Activated T-cell treated with anti-CD3 and anti-CD28 coated beads, Interleukin-2, amount 50 U/mL, for 72 hours (primary cell): ENCODE measurements around the gene TMED3. TPM values are rescaled to one million over a fixed set of nuclear protein-coding genes. Genes with fewer than 3 reads are reported as not detected.

Experiments used
- ATAC-seq, 2 donors: fragments of 150-1000 bp; cut with Tn5 transposase; replicated peaks in 1 of 2; 2 replicates each; pipeline ENCODE4 v1.10.0; 2021; ENCODE audit warnings: moderate library complexity in 2 of 2, mild to moderate bottlenecking in 1 of 2
- DNase-seq, 2 donors: peaks; one replicate each; pipeline ENCODE4 v3.0.0; 2021 to 2022; ENCODE audit warnings: mixed read lengths in 1 of 2
- H3K27ac Mint-ChIP-seq: one replicate; pipeline ENCODE4 v1.8.0; 2022; ENCODE audit warnings: mild to moderate bottlenecking, moderate library complexity, mixed read lengths
- H3K27me3 Mint-ChIP-seq: one replicate; pipeline ENCODE4 v1.8.0; 2022; ENCODE audit warnings: low read depth, mixed read lengths
- H3K36me3 Mint-ChIP-seq, 2 donors: one replicate each; pipeline ENCODE4 v1.8.0; 2022; ENCODE audit warnings: mixed read lengths in 2 of 2, mild to moderate bottlenecking in 1 of 2; ENCODE audit not compliant: insufficient read depth in 2 of 2
- H3K4me1 Mint-ChIP-seq: one replicate; pipeline ENCODE4 v1.8.0; 2022; ENCODE audit warnings: low read depth, mixed read lengths
- H3K4me3 Mint-ChIP-seq, 2 donors: one replicate each; pipeline ENCODE4 v1.8.0; 2022; ENCODE audit warnings: mild to moderate bottlenecking in 2 of 2, mixed read lengths in 2 of 2, moderate library complexity in 2 of 2
- H3K9me3 Mint-ChIP-seq, 2 donors: one replicate each; pipeline ENCODE4 v1.8.0; 2022; ENCODE audit warnings: mixed read lengths in 2 of 2
- total RNA-seq, 2 donors: library from RNA; stranded (reverse); gene quantifications; one replicate each; pipeline ENCODE4 v1.2.3, GENCODE V29; 2022

Gene TMED3
- total RNA-seq, 2 donors from 2014 or later = 42.2 to 44.8 TPM

DNA sequence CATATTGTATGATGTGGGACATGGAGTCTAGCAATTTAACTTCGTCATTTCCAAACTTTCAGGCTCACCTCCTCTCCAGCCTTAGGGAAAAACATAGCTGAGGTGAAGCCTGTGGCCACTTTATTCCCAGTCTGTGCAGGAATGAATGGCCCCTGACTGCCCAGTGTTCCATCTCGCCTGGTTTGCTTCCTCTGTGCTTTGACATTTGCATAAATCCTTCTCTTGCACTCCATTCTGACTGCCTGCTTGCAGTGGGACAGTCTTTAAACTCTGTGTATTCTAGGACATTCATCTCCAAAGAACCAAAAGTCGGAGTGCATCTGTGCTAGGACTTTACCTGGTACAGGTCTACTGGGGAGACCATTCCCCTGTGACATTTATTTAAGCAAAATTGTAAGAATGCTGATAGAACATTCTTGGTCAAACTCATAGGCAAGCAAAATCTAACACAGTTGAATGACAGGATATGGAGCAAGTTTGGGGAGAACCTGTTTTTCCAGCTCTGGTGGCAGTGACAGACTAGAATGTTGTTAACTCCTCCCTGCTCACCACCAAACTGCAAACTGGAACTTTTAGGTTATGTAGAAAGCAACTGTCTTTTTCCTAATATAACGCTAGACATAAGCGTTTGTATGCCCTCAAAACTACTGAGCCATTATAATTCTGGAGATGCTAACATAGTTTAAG lies 22.1 kb downstream of the TMED3 start:
- Mint-ChIP-seq H3K36me3 (peaks cover 0 to 4% of the 10 kb centered on the region in 2 donors), H3K27ac (no peak overlapping the region), H3K9me3 (no peaks in the 10 kb centered on the region), H3K4me3 (no peak overlapping the region), H3K4me1 (no peaks in the 10 kb centered on the region), H3K27me3 (no peaks in the 10 kb centered on the region)
- ATAC-seq = no peak
- no peak for DNase-seq

- Mint-ChIP-seq H3K4me3 (no peak overlapping the region), H3K27ac (no peak overlapping the region), H3K9me3 (no peaks in the 10 kb centered on the region), H3K4me1 (no peaks in the 10 kb centered on the region), H3K36me3 (no peaks in the 10 kb centered on the region), H3K27me3 (no peaks in the 10 kb centered on the region)
- no peak for ATAC-seq
- no peak for DNase-seq
Observed at GRCh38 chr15:79337591-79337990, 26.7 kb downstream of the TMED3 start.

DNA sequence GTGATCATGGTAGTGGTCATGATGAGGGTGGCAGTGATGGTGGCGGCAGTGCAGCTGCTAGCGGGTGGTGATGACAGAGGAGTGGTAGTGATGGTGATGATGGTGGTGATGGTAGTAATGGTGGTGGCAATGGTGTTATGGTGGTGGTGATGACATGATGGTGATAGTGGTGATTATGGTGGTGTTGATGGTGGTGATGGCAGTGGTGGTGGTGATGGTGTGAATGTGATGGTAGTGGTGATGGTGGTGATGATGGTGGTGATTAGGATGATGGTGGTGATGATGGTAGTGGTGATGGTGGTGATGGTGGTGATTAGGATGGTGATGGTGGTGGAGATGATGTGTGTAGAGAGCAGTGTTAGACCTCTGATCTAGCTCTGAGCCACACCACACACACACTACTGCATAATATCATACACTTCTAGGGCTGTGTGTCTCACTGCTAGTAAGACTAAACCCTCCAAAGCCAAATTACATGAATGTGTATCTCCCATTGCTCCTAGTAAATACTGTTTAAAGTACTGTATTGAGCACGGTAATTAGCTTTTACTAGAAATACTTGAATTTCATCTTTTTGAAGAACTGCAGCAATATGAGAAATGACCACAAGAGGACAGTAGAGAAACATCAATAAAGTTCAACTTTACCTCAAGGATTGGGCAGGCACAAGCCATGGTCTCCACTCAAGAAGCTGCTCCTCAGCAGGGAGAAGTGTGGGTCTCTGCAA lies 28.8 kb downstream of the TMED3 start:
- DNase-seq (no peak), ATAC-seq (peak in 1 of 2 donors; percentile 21)
- Mint-ChIP-seq H3K4me1 (no peaks in the 10 kb centered on the region), H3K27me3 (no peaks in the 10 kb centered on the region), H3K9me3 (no peaks in the 10 kb centered on the region), H3K4me3 (no peak overlapping the region), H3K36me3 (no peaks in the 10 kb centered on the region), H3K27ac (no peak overlapping the region)

DNA sequence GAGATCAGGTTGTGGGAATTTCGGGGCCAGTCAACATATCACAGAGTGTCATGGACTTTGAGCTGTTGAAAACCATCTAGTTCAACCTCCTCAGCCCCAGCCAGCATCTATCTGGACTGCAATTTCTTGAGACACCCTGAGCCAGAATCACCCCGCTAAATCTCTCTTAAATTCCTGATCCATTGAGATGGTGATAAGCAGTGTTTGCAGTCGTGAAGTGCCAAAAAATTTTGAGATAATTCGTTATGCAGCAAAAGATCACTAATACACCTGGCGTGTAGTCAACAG lies 29.3 kb downstream of the TMED3 start:
- H3K4me3 Mint-ChIP-seq = no peak overlapping the region
- DNase-seq (no peak), ATAC-seq (no peak)
- H3K27ac Mint-ChIP-seq = no peak overlapping the region
- no peaks in the 10 kb centered on the region for H3K9me3 Mint-ChIP-seq
- H3K27me3 Mint-ChIP-seq = no peaks in the 10 kb centered on the region
- H3K4me1 Mint-ChIP-seq = no peaks in the 10 kb centered on the region
- H3K36me3 Mint-ChIP-seq = no peaks in the 10 kb centered on the region

DNA sequence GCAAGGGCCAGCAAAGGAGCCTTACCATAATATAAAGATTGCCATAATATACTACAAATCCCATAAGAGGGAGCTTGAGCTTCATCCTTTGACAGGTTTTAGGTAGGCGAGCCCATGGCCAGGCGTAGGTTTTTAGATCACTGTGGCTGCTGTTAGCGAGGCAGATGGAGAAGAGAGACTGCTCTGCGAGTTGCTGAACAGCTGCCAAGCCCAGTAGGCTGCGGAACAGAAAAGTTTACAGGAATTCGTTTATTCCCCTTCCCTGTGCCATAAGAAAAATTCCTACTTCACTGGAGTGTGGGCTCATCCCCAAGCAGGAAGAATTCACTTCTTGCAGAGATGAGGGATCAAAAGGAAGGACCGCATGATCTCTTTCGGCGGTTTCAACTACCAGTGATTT lies 30.5 kb downstream of the TMED3 start:
- no peak overlapping the region for H3K4me3 Mint-ChIP-seq

GRCh38 chr15:79349525-79349924 lies 38.6 kb downstream of the TMED3 start:
- H3K27ac Mint-ChIP-seq = no peak overlapping the region
- H3K9me3 Mint-ChIP-seq = no peaks in the 10 kb centered on the region
- no peak overlapping the region for H3K4me3 Mint-ChIP-seq
- H3K36me3 Mint-ChIP-seq = no peaks in the 10 kb centered on the region
- H3K4me1 Mint-ChIP-seq = no peaks in the 10 kb centered on the region
- H3K27me3 Mint-ChIP-seq = no peaks in the 10 kb centered on the region
- no peak for DNase-seq
- no peak for ATAC-seq

More for the DNA sequence above, 30.5 kb downstream of the TMED3 start:
- H3K36me3 Mint-ChIP-seq = no peaks in the 10 kb centered on the region
- no peaks in the 10 kb centered on the region for H3K4me1 Mint-ChIP-seq
- DNase-seq (no peak), ATAC-seq (no peak)
- H3K9me3 Mint-ChIP-seq = no peaks in the 10 kb centered on the region
- no peaks in the 10 kb centered on the region for H3K27me3 Mint-ChIP-seq
- H3K27ac Mint-ChIP-seq = no peak overlapping the region

GRCh38 chr15:79352206-79352605 lies 41.3 kb downstream of the TMED3 start:
- Mint-ChIP-seq H3K4me1 (no peaks in the 10 kb centered on the region), H3K27me3 (no peaks in the 10 kb centered on the region), H3K36me3 (no peaks in the 10 kb centered on the region), H3K9me3 (no peaks in the 10 kb centered on the region), H3K4me3 (no peak overlapping the region), H3K27ac (no peak overlapping the region)
- ATAC-seq (no peak), DNase-seq (no peak)

DNA sequence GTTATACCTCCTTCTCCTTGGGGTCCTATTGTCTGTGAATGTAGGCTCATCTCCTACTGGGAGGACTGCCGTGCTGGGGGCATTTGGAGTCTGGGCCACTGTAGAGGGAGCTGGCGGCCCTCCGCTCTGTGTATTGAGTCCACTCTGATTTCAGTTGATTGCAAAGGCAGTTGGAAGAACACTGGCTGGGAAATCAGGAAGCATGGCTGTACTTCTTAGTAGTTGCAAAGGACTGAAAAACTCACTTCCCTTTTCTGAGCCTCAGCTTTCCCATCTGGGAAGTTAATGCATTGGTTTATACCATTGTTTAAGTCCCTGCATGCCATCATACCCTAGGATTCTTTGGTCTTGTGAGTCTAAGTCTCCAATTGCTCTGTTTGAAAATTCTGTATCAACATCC lies 46.7 kb downstream of the TMED3 start:
- DNase-seq (no peak), ATAC-seq (no peak)
- no peak overlapping the region for H3K4me3 Mint-ChIP-seq
- H3K4me1 Mint-ChIP-seq = no peaks in the 10 kb centered on the region
- no peak overlapping the region for H3K27ac Mint-ChIP-seq
- H3K36me3 Mint-ChIP-seq = no peaks in the 10 kb centered on the region
- H3K9me3 Mint-ChIP-seq = no peaks in the 10 kb centered on the region
- no peaks in the 10 kb centered on the region for H3K27me3 Mint-ChIP-seq

GRCh38 chr15:79358069-79358468 lies 47.2 kb downstream of the TMED3 start:
- Mint-ChIP-seq H3K36me3 (no peaks in the 10 kb centered on the region), H3K27me3 (no peaks in the 10 kb centered on the region)
- no peak for DNase-seq

DNA sequence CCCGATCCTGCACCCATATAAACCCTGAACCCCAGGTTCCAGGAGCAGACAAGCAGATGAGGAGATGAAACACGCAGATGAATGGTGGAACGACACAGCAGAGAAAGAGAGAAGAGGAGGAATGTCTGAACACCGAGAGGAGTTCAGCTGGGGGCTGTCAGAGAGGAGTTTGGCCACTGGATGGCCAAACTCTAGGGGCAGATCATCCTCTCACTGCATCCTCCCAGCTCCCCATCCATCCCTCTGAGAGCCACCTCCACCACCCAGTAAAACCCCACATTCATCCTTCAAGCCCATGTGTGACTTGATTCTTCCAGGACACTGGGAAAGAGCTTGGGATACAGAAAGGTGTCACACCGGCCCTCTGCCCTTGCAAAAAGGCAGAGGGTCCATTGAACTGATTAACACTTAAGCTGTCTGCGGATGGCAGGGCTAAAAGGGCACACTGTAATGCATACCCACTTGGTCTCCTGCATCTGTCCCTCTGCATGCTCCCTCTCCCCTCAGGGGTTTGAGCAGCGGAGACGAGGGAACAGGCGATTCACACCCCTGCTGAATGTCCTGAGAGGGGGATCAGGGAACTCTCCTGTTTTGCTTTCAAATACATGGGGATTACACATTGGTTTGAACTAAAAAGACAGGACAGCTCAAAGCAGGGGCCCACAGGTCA lies 53.8 kb downstream of the TMED3 start:
- Mint-ChIP-seq H3K27me3 (no peaks in the 10 kb centered on the region), H3K4me3 (no peak overlapping the region), H3K9me3 (no peaks in the 10 kb centered on the region), H3K27ac (no peak overlapping the region), H3K36me3 (no peaks in the 10 kb centered on the region), H3K4me1 (no peaks in the 10 kb centered on the region)
- ATAC-seq = no peak
- DNase-seq = no peak

More at GRCh38 chr15:79358069-79358468, 47.2 kb downstream of the TMED3 start:
- no peaks in the 10 kb centered on the region for H3K9me3 Mint-ChIP-seq
- H3K4me1 Mint-ChIP-seq = no peaks in the 10 kb centered on the region
- no peak for ATAC-seq
- H3K4me3 Mint-ChIP-seq = no peak overlapping the region
- no peak overlapping the region for H3K27ac Mint-ChIP-seq

GRCh38 chr15:79365765-79366164 lies 54.9 kb downstream of the TMED3 start:
- Mint-ChIP-seq H3K4me1 (no peaks in the 10 kb centered on the region), H3K9me3 (no peaks in the 10 kb centered on the region), H3K4me3 (no peak overlapping the region), H3K36me3 (no peaks in the 10 kb centered on the region), H3K27me3 (no peaks in the 10 kb centered on the region), H3K27ac (no peak overlapping the region)
- ATAC-seq (no peak), DNase-seq (no peak)

DNA sequence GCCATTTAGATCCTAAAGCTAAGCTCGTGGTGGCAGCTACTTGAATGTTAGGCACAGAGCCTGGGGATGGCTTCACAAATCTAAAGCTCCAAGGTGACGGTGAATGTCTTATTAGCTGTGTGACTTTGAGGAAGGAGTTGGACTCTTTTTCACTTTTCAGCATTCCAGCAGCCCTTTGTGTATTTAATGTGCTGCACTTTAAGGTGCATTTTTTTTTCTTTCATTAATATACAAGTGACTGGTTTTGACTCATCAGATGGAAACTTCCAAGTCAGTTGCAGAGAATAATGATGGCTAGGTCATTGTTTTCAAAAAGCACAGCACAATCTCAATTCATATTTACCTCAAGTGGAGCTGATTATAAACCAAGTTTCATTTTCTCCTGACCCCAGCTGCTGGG lies 55.8 kb downstream of the TMED3 start:
- Mint-ChIP-seq H3K27me3 (no peaks in the 10 kb centered on the region), H3K4me1 (no peaks in the 10 kb centered on the region), H3K36me3 (no peaks in the 10 kb centered on the region), H3K27ac (no peak overlapping the region), H3K4me3 (no peak overlapping the region), H3K9me3 (no peaks in the 10 kb centered on the region)
- ATAC-seq = no peak
- no peak for DNase-seq

- Mint-ChIP-seq H3K36me3 (no peaks in the 10 kb centered on the region), H3K27ac (no peak overlapping the region), H3K4me3 (no peak overlapping the region), H3K9me3 (no peaks in the 10 kb centered on the region), H3K27me3 (no peaks in the 10 kb centered on the region), H3K4me1 (no peaks in the 10 kb centered on the region)
- ATAC-seq (peak in 1 of 2 donors; percentile 35), DNase-seq (no peak)
Observed at GRCh38 chr15:79370716-79371115, 59.8 kb downstream of the TMED3 start.
